Measurements from ENCODE around the gene B3GAT1.

DNA sequence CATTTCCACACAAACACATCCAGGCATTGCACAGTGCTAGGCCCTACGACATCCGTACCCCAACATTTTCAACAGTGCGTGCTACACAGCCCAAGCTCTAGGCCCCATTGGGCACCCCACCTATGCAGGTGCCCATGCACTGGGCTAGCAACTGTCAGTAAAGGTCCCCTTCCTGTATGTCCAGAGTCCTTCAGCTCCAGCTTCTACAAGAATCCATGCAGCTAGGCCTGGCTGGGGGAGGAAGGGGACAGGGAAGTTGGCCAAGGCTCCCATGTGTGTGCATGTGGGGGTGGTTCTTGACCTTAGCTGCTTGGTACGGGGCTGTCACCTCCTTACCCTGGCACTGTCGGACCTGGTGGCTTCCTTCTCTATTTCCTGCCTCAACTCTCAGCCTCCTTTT lies 1.3 kb downstream of the B3GAT1 start:
- no peak for TF ChIP-seq POLR2AphosphoS5 (IDR thresholded peaks at IDR 0.05)
- TF ChIP-seq, protein P1, sequence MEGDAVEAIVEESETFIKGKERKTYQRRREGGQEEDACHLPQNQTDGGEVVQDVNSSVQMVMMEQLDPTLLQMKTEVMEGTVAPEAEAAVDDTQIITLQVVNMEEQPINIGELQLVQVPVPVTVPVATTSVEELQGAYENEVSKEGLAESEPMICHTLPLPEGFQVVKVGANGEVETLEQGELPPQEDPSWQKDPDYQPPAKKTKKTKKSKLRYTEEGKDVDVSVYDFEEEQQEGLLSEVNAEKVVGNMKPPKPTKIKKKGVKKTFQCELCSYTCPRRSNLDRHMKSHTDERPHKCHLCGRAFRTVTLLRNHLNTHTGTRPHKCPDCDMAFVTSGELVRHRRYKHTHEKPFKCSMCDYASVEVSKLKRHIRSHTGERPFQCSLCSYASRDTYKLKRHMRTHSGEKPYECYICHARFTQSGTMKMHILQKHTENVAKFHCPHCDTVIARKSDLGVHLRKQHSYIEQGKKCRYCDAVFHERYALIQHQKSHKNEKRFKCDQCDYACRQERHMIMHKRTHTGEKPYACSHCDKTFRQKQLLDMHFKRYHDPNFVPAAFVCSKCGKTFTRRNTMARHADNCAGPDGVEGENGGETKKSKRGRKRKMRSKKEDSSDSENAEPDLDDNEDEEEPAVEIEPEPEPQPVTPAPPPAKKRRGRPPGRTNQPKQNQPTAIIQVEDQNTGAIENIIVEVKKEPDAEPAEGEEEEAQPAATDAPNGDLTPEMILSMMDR (IDR thresholded peaks at IDR 0.05) = no peak
